ENCODE results near the gene GRK3.

Gene GRK3

DNA sequence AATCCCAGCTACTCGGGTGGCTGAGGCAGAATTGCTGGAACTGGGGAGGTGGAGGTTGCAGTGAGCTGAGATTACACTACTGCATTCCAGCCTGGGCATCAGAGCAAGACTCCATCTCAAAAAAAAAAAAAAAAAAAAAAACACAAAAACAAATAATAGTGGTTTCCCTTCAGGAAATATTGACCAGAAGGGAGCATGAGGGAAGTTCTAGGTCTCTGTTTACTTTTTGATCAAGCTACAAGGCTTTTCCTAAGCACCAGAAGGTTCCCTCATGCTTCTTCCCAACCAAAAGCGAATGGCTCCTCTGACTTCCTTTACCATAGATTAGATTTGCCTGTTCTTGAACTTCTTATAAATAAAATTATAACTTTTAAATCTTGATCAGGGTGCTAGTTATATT is 195.8 kb downstream of the GRK3 start:
- no peak for DNase-seq (ENCODE audit: low spot score)

DNA sequence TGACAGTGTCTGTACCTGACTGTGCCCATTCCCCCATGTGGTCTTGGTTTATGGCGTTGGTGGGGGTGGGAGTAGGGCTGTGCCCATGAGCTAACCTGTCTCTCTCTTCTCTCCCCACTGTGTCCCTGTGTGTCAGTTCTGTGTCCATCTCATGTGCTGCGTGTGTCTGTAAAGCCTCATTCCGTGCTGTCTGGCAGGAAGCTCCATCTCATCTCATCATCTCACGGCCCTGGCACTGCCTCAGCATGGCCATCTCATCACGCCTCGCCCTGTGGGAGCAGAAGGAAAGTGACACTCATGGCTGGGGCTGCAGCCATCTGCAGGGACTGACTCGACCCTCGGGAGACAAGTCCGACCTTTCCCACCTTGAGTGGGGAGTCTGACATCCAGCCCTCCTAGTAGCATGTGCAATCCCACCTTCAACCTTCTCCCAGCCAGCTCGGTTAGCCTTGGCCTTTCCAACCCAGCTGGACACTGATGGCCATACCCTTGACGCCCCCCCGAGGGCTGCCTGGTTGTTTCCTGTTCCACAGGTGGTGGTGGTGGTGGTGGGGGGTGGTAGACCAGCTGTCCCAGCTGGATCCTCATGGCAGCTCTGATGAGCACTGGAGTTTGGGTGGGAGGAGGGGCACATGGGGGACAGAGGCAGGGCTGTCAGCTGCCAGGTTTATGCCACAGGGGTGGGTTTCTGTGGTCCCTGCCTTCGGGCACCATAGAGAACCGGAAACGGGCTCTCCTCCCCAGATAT is 196.5 kb downstream of the GRK3 start:
- no peak for DNase-seq (ENCODE audit: low spot score)

DNA sequence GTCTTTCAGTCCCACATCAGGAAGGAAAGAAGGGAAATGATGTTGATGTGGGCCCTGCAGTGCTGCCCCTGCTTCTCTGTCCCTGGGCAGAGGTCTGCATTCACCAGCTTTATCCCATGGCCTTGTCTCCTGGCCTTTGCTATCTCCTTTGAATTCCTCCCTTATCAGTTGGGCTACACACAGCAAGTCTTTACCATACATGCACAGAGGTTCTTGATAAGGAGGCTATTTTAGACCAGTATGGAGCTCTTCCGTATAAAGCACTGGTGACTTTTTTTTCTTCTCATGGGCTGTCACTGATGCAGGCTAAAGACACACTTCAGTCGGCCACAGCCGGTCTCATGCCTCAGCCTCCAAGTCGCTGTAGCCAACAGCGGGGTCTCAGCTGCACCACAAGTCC is 197.7 kb downstream of the GRK3 start:
- DNase-seq (ENCODE audit: low spot score) = no peak

DNA sequence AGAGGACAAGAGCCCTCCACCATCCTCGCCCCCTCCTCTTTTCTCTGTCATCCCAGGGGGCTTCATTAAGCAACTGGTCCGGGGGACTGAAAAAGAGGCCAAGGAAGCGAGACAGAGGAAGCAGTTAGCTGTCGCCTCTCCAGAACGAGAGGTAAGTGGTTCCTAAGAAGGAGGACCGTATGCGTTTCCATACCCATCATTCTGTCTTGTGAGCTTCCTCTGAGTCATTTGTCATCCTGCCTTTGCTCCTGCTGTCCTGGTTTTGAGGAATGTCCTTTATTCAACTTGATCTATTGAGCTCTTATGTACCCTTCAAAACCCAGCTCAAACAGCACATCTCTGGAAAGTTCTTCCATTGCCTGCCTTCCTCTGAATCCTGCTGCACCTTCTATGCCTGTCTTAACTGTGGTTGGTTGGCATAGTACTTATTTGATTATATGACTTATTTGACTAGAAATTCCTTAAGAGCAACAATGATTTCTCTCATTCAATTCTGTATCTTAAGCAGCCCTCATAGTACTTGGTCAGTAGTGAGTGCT is 198.8 kb downstream of the GRK3 start:
- no peak for DNase-seq (ENCODE audit: low spot score)

DNA sequence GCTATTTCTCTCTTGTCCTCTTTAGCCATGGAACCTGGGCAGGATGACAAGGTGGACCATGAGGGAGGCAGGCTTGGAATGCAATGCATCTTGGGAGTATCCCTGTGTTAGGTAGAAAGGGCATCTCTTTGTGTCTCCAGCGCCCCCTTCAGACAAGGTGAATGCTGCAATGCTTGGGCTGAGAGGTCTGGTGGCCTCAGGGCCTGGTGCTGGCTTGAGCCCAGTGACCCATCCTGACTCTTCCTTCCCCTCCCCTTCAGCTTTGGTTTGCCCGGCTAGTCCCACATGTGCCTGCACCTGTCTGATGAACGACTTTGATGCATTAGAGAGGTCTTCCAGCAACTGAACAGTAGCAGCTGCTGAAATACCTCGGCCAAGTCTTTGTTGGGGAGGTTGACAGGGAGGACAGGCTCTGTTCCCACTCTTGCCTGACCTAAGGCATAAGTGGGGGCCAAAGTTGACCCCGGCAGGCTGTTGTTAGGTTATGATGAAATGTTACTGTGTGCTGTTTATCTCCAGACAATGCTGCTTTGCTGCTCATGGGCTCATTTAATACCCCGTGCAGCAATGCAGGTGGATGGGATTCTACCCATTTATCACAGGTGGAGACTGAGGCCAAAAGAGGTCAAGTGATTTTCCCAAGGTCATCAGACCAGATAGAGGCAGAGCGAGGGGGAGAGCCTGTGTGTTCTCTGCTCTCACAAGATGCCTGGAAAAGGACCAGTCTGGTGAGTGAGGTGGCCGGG is 200.0 kb downstream of the GRK3 start:
- DNase-seq (ENCODE audit: low spot score) = no peak

DNA sequence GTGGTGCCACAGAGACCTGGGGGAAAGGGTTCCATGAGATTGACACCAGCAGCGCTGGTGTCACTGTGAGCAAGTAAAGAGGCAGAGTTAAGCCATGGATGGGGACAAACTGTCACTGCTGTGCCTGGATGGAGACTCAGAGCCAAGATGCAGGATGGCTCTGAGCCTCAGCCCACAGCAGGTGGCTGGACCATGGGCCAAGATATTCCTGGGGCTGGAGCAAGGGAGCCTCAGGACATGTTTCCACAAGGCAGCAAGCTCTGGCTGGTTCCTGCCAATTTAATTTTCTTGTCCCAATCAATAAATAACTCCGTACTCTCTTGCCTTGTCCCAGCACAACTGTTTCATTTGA is 200.5 kb downstream of the GRK3 start:
- DNase-seq (ENCODE audit: low spot score) = no peak

GRCh38 chr22:25765801-25766200 is 201.3 kb downstream of the GRK3 start:
- no peak for DNase-seq (ENCODE audit: low spot score)

- no peak for DNase-seq (ENCODE audit: low spot score)
Observed at GRCh38 chr22:25766418-25766817, 201.9 kb downstream of the GRK3 start.

DNA sequence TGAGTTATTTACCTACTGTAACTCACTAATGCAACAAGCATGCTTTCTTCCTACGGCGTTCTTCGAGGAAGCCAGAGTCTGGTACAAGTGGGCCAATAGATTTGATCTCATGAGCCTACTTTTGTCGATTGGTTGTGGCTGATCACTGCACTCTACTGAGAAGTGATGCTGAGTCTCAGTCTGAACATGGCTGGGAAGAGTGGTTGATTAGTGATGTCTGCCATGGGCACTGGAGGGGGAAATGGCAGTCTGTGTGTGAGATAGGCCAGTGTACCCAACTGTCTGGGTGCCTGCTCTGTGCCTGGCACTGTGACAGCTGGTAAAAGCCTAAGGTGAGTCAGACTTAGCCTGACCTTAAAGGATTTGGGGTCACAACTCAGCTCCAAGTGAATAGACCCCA is 205.9 kb downstream of the GRK3 start:
- DNase-seq (ENCODE audit: low spot score) = no peak

DNA sequence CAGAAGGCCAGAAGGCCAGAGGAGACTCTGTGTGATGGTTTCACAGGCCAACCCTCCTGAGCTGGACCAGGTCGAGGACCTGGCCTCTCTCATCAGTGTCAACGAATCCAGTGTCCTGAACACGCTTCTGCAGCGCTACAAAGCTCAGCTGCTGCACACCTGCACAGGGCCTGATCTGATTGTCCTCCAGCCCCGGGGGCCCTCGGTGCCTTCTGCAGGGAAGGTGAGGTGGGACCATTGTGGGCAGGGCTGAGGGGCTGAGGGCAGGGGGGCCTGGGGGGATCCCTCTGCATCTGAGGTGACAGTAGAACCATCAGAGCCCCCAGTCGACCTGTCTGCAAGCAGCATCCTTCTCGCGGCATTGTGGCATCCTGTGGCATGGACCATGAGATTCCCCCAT is 207.8 kb downstream of the GRK3 start:
- DNase-seq (ENCODE audit: low spot score) = no peak

DNA sequence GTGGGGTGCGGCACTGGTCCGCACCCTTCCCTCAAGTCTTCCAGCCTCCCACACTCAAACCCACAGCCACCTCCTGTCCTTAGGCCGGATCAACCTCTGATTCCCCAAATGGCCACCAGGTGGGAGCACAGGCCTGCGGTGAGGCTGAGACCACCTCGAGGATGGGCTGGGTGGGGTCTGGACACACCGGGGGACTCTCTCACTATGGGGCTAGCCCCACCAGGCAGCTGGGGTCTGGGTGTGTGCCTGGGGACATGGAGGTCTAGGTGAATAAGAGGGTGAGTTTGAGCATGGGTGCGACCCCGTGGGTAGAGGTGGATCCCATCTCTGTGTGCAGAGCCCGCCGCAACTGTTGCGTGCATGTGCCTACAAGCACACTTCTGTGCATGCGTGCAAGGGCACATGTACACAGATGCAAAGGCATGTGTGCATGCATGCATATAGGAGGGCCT is 210.1 kb downstream of the GRK3 start:
- DNase-seq (ENCODE audit: low spot score) = no peak

DNA sequence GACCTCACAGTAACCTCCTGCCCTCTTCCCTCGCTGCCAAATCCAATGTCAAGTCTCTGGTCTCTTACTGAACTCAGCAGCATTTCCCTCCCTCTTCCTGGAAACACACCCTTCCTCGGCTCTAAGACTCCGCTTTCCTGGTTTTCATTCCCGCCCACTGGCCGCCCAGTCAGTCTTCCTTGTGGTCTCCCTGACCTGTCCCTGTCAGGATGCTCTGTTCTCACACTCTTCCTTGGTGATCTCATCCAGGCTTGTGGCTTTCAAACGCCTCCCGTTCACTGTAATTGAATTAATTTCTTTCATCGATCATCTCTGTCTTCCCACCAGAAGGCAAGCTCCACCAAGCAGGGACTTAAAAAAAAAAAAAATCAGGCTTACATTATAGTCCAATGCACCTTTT is 211.1 kb downstream of the GRK3 start:
- no peak for DNase-seq (ENCODE audit: low spot score)

GRCh38 chr22:25777411-25777810 is 212.9 kb downstream of the GRK3 start:
- DNase-seq (ENCODE audit: low spot score) = no peak

DNA sequence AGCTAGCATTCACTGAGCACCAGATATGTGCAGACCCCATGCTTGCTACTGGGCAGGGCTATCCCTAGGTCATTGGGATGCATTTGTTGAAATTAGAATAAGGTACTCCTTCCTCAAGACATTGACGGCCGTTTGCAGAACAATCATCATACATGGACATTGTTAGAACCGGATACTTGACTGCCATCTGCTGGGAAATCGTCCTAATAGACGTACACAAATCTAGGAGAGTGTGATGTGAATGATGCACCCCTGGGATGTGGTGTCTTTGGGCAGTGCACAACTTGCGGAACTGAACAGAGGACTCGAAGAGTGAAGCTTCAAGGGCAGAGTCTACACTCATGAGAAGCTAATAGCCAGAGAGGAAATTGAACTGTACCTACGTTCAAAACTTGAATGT is 213.4 kb downstream of the GRK3 start:
- peak; percentile 38 for DNase-seq (ENCODE audit: low spot score)

Data from pons (tissue), 1 donor.